SU-DHL-6 (cell line): Measurements from ENCODE around the gene TMEM218.

Experiments
- CTCF ChIP-seq: fragments of 200-600 bp; sonication (generic); IDR thresholded peaks from one replicate; pipeline ENCODE4 v1.5.1; 2017; ENCODE audit warnings: antibody characterized with exemption, mild to moderate bottlenecking, low read length, moderate library complexity; ENCODE audit not compliant: insufficient read depth, poor library complexity, severe bottlenecking
- EZH2phosphoT487 ChIP-seq: fragments of 200-600 bp; sonication (generic), shearing (Covaris generic); conservative IDR thresholded peaks from 2 replicates; pipeline ENCODE4 v1.6.1; 2018; ENCODE audit warnings: mild to moderate bottlenecking, antibody characterized with exemption, low read length, moderate library complexity, mixed read lengths

- TF ChIP-seq CTCF (no peak), EZH2phosphoT487 (no peak)
Measured at GRCh38 chr11:125085301-125086081, 25.9 kb downstream of the TMEM218 start.
